MG63 (cell line): ENCODE data around the gene CEBPA. TPM values are rescaled to one million over a fixed set of nuclear protein-coding genes. Genes with fewer than 3 reads are reported as not detected.

Experiments used
- DNase-seq: peaks from one replicate; pipeline ENCODE4 v3.0.0-alpha.2; 2020
- H3K27me3 ChIP-seq: fragments of 250-450 bp; sonication (Bioruptor Pico); 2 replicates; pipeline ENCODE4 v1.5.1; 2020; ENCODE audit warnings: mild to moderate bottlenecking, moderate library complexity
- H3K36me3 ChIP-seq: fragments of 250-450 bp; sonication (Bioruptor Pico); 2 replicates; pipeline ENCODE4 v1.5.1; 2020; ENCODE audit warnings: mild to moderate bottlenecking, moderate library complexity
- H3K4me3 ChIP-seq: fragments of 250-450 bp; sonication (Bioruptor Pico); 2 replicates; pipeline ENCODE4 v1.5.1; 2020; ENCODE audit warnings: mild to moderate bottlenecking, moderate library complexity
- H3K9me3 ChIP-seq: fragments of 250-450 bp; sonication (Bioruptor Pico); 2 replicates; pipeline ENCODE4 v1.5.1; 2020; ENCODE audit warnings: mild to moderate bottlenecking, moderate library complexity
- total RNA-seq: library from RNA; depleted of rRNA; stranded (reverse); fragments of >200 nt; shearing (Covaris generic); gene quantifications from 2 replicates; pipeline ENCODE4 v1.2.3, GENCODE V29; 2014; ENCODE audit warnings: low replicate concordance

The CEBPA gene
- total RNA-seq, 1 experiment from 2014 or later: 4.5 TPM

DNA sequence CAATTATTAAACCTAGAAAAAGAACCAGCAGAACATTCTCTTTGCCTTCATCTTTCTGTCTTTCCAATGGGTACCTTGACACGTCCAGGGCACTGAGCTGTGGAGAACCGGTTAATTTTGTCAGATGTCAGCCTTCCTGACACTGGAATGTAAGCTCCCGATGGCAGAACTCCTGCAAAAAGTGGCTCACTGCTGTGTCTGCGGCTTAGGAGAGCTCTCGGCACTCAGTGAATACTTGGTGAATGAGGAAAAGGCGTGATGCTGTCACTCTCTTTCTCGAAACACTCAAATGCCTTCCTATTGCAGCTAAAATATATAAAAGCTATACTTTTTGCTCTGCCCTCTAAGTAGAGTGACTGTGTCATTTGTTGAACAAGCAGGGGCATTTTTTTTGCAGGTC lies 17.6 kb downstream of the CEBPA start:
- DNase-seq: no peak

DNA sequence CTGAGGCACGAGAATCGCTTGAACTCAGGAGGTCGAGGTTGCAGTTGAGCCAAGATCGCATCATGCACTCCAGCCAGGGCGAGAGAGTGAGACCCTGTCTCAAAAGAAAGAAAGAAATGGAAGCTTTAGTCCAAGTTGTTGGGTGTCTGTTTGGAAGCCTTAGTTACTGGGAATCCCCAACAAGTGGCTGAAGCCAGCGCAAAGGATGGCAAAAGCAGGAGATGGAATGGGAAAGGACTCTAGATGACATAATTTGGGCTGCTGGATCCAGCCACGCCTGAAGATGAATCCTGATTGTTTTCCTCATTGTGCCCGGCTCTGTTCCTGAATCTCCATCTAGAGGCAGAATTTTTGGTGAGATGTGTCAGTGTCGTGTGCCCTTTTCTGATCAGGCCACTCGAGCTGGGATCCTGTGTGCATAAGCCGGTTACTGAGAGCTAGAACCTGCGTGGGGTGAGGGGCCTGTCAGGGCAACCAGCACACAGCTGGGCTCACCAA lies 18.1 kb downstream of the CEBPA start:
- Histone ChIP-seq H3K36me3 (no peaks in the 10 kb centered on the region), H3K27me3 (no peaks in the 10 kb centered on the region; the same call in 1 of the 2 replicates), H3K4me3 (no peak overlapping the region), H3K9me3 (peaks cover 9% of the 10 kb centered on the region)
- DNase-seq: no peak

More for the DNA sequence above, 17.6 kb downstream of the CEBPA start:
- no peak overlapping the region for H3K4me3 ChIP-seq
- no peaks in the 10 kb centered on the region for H3K36me3 ChIP-seq
- peaks cover 12% of the 10 kb centered on the region for H3K9me3 ChIP-seq
- no peaks in the 10 kb centered on the region; the same call in 1 of the 2 replicates for H3K27me3 ChIP-seq

DNA sequence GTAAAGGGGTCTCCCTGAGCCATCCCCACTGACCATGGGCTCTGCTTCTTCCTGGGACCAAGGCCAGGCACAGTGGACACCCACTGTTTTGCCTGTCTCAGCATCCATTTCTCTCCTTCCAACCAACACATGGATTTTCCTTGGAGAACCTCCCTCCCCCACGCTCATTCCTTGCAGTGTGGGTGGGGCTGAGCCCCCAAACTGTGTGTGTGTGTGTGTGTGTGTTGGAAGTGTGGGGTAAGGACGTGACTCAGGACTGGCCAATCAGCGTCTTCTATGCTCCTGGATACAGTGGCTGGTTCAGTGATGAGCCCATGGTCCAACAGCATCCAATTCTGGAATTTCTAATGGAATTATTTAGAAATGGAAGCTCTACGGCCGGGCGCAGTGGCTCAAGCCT lies 18.7 kb downstream of the CEBPA start:
- H3K9me3 ChIP-seq: peaks cover 3% of the 10 kb centered on the region
- H3K4me3 ChIP-seq: no peak overlapping the region
- H3K27me3 ChIP-seq: no peaks in the 10 kb centered on the region; the same call in 1 of the 2 replicates
- DNase-seq: no peak
- no peaks in the 10 kb centered on the region for H3K36me3 ChIP-seq

DNA sequence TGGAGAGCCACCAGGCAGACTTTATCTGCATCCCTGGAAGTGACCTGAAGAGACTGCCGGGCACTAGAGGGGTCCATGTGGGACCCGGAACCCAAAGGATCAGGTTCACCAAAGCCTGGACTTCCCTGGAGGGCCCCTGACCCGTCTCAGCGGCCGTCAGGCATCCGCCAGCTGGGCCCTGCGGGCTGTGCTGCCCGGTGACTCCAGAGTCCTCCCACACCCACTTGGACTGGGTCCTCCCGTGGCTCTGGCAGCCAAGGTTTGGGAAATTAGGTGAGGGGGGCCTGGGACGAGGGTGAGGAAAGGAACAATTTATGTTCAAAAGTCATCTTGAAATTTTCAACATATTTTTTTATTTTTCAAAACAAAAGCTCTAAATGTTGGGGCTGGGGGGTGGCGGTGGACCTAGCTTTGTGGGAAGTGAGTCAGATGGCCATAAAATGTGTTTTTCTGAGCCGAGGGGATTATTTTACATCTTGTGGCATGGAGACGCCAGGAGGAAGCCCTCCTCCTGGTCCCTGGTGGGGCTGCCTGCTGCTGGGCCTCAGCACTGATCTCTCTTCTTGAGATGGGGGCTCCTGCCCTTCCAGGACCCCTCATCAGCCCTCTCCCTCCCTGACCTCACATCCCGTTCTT lies 20.2 kb downstream of the CEBPA start:
- Histone ChIP-seq H3K9me3 (no peaks in the 10 kb centered on the region), H3K4me3 (no peak overlapping the region), H3K36me3 (no peaks in the 10 kb centered on the region), H3K27me3 (no peaks in the 10 kb centered on the region; the same call in 1 of the 2 replicates)
- peak; percentile 51 for DNase-seq

DNA sequence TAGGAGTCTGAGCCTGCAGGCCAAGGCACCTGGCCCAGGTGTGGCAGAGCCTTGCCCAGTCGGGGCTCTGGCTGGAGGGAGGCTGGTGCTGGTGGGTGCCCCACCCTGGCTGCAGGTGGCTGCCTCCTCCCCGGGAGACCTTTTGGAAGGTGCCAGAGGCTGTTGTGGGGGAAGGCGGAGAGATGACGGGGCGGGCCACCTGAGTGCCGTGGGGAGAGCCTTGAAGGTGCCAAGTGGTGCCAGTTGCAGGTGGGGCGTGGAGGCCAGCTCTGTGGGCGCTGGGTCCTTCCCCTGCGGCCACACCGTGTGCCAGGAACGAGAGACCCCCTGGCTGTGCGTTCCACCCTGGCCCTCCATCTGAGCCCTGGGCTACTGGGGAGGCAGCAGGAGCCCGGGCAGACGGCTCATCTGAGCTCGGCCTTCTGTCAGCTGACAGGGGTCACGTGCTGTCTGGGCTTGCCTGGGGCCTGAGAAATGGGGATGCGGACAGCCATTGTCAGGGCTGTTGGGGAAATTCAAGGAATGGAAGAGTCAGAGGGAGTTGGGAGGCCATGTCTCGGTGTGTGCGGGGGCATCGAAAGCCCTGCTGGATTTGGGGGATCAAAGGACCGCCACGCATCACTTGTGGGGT lies 20.9 kb downstream of the CEBPA start:
- no peaks in the 10 kb centered on the region for H3K9me3 ChIP-seq
- H3K27me3 ChIP-seq: no peaks in the 10 kb centered on the region; the same call in 1 of the 2 replicates
- no peaks in the 10 kb centered on the region for H3K36me3 ChIP-seq
- H3K4me3 ChIP-seq: no peak overlapping the region
- no peak for DNase-seq

DNA sequence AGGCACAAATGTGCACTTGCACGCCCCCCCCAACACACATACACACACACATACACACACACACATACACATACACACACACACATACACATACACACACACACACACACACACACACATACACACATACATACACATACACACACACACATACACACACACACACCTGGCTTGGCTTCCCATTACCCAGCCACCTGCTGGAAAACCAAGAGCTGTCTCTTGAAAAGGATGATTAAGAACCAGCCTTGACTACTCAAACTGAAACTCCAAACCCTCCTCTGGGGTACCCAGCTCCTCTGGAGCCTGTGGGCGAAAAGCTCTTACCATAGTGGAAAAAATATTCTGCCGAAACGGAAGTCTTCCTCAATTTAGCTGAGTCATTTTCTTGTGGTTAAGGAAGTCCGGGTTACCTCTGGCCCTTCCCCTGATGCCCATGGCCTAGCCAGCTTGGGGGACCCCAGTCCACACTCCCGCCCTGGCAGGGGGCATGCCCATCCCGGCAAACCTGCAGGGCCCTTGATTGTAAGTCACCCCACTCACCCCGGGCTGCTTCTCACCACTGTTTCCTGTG lies 21.9 kb downstream of the CEBPA start:
- Histone ChIP-seq H3K36me3 (no peaks in the 10 kb centered on the region), H3K27me3 (no peaks in the 10 kb centered on the region; the same call in 1 of the 2 replicates), H3K4me3 (no peak overlapping the region), H3K9me3 (no peaks in the 10 kb centered on the region)
- no peak for DNase-seq

DNA sequence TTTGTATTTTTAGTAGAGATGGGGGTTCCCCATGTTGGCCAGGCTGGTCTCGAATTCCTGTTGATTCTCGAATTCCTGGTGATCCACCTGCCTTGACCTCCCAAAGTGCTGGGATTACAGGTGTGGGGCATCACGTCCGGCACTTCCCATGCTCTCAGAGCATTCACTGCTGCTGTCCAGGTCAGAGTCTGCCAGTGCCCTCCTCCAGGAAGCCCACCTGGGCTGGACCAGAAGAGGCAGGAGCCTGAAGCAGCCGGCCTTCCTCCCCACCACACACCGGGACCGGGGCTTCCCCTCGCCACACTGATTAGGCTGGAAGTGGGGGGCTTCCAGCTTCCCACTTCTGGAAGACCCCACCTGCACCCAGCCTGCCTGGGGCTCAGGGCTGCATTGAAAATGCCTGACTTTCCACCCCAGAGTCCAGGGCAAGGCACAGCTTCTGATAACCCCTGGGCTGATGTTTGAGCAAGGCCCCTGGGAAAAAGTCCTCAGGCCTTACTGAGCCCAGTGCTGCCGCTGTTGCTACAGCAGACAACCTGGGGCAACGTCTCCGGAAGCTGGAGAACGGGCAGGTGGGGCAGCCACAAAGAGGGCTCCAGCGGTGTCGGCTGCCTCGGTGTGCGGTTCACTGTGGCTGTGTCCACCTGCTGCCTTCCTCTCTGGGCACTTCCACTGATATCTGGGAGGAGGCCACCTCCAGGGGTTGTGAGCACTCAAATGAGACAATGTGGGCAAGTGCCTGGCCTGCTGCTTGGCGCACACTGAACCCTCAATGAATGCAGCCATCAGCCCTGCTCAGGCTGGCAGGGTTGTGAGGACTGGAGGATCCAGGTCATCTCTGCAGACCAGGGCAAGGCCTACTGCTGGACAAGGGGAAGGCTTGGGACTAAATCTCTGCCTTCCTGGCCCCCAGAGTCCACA lies 22.6 kb downstream of the CEBPA start:
- H3K4me3 ChIP-seq: no peak overlapping the region
- no peaks in the 10 kb centered on the region for H3K9me3 ChIP-seq
- no peaks in the 10 kb centered on the region for H3K27me3 ChIP-seq
- no peak for DNase-seq
- H3K36me3 ChIP-seq: no peaks in the 10 kb centered on the region

DNA sequence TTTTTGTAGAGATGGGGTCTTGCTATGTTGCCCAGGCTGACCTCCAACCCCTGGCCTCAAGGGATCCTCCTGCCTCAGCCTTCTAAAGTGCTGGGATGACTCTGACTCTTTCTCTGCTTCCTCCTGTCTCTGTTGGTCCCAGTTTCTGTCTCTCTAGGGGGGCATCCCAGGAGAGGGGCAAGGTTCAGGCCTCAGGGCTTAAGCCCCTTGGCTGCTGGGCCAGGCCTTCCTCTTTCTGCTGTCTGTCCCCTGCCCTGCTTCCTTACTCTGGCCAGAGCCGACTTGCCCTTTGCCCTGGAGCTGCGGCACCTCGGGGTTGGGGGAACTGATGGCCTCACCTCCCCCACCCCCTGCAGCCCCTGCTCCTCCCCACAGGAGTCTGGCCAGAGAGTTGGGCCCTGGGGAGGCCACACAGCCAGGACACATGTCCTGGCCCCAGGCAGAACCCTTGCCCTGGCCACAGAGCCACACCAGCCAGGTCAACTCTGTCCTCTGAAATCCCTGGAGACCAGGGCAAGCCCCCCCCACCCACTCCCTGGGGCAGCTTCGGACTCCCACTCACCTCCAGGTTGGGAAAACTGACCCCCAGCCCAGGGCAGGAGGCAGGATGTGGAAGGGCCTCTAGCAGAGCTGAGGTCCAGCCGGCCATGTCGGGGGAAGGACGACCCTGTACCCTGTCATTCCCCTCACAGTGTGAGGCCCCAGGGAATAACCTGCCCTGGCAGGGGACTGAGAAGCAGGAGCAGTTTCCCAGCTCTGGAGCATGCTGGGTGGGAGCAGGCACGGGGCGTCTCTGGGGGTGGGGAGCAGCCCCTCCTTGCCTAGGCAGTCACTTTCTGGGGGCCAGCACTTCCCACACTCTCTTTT lies 23.7 kb downstream of the CEBPA start:
- Histone ChIP-seq H3K27me3 (no peaks in the 10 kb centered on the region), H3K36me3 (no peaks in the 10 kb centered on the region), H3K4me3 (no peak overlapping the region), H3K9me3 (no peaks in the 10 kb centered on the region)
- no peak for DNase-seq

DNA sequence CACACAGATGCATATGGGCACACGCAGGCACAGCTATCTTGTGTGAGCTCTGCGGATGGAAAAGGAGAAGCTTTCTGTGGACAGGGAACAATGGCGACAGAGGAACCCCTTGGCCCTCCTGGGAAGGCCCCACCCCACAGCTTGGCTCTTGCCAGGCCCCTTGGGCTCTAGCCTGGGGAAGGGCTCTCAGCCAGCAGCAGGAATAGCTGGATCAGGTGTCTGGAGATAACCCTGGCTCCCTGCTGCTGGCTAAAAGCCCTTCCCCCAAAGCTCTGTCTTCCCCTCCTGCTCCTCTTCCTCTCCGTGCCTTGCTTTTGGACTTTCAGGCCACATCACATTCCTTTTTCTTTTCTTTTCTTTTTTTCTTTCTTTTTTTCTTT lies 24.3 kb downstream of the CEBPA start:
- DNase-seq: no peak

DNA sequence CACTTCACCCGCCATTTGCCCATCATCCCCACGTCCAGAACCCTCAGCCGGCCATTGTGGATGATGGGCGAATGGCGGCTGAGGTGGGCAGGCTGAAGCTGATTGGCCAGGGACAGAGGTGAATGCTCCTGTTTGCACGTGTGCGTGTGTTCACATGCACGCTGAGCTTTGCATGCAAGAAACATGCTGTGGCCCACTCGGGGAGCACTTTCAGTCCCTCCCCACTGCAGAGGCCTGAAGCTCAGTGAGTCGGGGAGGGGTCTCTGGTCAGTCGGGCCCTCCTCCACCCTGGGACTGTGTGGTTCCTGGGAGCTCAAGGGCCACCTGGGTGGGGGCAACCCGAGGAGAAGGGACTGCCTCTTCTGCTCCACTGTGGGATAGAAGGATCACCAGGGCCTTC lies 24.9 kb downstream of the CEBPA start:
- no peak for DNase-seq
- H3K4me3 ChIP-seq: no peak overlapping the region

More for the DNA sequence above, 24.3 kb downstream of the CEBPA start:
- no peaks in the 10 kb centered on the region for H3K36me3 ChIP-seq
- H3K4me3 ChIP-seq: no peak overlapping the region
- no peaks in the 10 kb centered on the region for H3K27me3 ChIP-seq
- H3K9me3 ChIP-seq: no peaks in the 10 kb centered on the region

DNA sequence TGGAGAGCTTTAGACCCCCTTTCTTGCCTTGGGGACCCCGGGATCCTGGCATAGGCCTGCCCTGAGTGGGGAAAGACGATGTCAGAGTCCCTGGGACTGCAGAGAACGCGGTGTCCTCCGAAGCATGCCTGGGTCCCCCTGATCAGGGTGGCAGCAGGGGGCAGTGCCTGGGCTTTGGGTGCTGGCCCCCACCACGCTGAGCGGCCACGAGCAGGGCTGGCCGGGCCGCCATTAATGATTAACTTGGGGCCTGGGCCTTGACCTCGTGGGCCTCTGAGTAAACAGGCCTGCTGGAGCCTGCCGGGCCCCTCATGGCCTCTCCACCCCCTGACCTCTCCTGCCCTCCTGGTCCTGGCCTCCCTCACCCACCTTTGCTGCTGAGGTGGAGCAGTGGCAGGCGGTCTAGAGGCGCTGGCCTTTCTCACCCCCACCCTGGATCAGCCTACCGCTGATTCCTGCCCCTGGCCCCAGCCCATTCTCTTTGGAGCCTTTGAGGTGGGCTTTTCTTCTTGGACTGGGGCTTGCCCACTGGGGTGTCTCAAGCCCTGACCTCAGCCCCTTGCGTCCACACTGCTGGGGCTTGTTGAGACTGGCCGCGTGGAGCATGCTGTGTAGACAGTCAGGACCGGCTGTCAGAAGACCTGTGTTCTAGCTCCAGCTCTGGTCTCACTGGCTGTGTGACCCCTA lies 26.3 kb downstream of the CEBPA start:
- Histone ChIP-seq H3K36me3 (no peaks in the 10 kb centered on the region), H3K4me3 (no peak overlapping the region), H3K9me3 (no peaks in the 10 kb centered on the region), H3K27me3 (no peaks in the 10 kb centered on the region)
- DNase-seq: no peak

More for the DNA sequence above, 24.9 kb downstream of the CEBPA start:
- Histone ChIP-seq H3K9me3 (no peaks in the 10 kb centered on the region), H3K36me3 (no peaks in the 10 kb centered on the region), H3K27me3 (no peaks in the 10 kb centered on the region)

DNA sequence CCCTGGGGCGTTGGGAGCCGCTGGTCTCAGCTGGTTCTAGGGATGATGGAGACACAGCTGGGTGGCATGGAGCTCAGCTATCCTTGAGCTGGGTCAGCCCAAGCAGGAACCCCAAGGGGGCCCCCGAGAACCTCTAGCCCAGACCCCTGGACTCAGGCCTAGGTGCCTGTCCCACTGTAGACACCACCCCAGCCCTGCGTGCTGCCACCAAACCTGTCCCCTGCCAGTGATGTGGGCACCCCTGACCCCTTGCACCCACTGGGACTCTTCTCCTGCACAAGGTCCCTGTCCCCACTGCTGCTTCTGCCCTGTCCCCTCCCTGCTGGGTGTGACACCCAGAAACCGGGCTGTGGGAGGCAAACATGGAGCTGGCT lies 26.8 kb downstream of the CEBPA start:
- H3K4me3 ChIP-seq: no peak overlapping the region
- H3K27me3 ChIP-seq: no peaks in the 10 kb centered on the region
- H3K36me3 ChIP-seq: no peaks in the 10 kb centered on the region
- no peak for DNase-seq
- no peaks in the 10 kb centered on the region for H3K9me3 ChIP-seq

DNA sequence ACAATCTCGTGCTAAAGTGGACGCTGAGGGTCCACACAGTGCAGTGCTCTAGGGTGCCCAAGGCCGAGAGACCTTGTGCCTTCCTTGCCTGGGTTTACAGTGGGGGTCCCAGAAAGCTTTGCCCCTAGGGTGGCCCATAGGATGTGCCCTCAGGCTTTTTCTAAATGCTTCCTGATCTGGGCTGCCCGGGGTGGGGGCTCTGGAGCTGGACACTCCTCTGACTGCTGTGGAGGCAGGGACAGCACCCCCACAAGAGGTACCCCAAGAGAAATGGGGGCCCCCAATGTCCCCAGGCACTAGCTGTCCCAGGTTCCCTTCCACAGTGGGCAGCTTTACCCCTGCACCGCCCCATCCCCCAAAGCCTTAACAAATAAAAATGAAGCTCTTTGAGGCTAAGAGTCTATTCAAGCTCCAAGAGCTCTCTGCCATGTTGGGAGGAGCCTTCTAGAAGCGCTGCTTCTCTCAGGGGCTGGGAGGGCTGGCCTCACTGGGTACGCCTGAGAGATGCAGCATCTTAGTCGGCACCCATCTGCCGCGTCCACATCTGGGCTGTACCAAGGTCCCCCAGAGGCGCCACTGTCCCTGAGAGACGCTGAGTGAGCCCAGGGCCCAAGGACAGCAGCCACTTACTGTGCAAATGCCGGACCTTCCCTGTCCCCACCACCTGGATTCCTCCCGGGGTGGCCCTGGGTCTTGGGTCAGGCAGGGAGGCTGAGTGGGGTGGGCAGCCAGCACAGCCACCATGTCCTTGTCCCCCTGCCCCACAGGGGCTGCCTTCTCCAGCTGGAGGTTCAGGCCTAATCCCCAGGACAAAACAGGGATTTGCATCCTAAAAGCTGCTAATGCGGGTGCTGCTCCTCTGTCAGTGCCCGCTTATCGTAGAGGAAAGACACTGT lies 27.4 kb downstream of the CEBPA start:
- no peaks in the 10 kb centered on the region for H3K9me3 ChIP-seq
- no peak overlapping the region for H3K4me3 ChIP-seq

DNA sequence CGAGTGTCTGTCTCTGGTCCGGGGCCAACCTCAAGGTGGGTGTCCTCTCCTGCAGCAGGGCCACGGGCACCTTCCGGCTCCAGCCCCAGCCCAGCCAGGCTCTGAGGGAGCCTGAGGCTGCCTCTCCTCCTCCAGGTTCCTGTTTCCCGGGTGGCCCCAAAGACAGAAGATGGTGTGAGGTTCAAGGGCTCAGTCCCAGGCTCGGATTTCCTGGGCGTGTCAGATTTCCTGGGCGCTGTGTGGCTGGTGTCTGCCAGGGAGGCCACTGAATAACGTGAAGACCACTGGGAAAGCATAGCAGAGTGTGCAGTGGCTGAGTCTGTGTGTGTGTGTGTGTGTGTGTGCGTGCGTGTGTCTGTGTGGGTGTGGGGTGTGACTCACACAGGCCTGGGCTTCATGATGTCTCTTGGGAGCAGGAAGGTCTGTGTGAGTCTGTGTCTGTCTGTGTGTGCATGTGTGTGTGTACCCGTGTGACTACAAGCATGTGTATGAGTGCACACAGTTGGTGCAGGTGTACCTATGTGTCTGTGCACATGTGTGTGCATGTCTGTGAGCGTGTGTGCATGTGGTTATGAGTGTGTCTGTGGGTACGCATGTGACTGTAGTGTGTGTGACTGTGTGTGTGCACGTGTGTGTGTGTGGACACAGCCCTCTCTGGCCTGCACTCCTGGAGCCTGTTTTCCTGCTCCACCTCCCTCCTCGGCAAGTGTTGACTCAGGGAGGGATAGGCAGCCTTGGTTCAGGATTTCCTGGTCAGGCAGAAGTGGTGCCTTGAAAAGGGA lies 28.3 kb downstream of the CEBPA start:
- DNase-seq: peak; percentile 82
- Histone ChIP-seq H3K27me3 (no peaks in the 10 kb centered on the region), H3K36me3 (no peaks in the 10 kb centered on the region), H3K4me3 (no peak overlapping the region), H3K9me3 (no peaks in the 10 kb centered on the region)

More for the DNA sequence above, 27.4 kb downstream of the CEBPA start:
- Histone ChIP-seq H3K36me3 (no peaks in the 10 kb centered on the region), H3K27me3 (no peaks in the 10 kb centered on the region)
- no peak for DNase-seq
